ENCODE measurements around the gene ATP2B2.

ATP2B2 gene

DNA sequence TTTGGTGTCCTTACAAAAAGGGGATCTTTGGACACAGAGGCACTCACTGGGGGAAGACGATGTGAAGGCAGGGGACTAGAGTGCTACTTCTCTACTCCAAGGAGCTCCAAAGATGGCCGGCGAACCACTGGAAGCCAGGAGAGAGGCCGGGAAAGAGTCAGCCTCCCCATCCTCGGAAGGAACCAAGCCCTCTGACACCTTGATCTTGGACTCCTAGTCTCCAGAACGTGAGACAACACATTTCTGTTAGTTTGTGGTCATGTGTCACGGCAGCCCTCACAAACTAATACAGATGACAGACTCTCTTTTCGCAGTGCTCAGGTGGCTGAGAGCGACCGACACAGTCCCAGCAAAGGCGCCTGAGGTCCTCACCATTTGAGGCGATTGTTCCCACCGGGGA lies 24.4 kb upstream of the ATP2B2 start:
- no peak for DNase-seq

DNA sequence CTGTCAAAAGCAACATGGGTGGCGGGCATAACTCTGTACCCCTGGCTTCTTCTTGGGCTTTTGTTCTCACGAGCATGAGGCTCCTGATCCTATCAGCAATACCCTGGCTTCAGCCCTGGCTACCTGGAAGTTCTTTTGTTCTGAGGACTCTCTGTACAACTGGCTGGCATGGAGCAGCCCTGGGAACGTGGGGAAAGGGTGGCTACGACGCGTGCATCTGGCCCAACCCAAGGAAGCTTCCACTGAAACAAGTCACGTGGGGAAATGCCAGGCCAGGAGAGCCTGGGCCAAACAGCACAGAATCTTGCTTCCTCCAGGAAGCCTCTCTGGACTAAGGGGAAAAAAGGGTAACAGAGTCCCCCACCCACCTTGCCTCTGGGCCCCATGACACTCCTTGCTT lies 22.7 kb upstream of the ATP2B2 start:
- DNase-seq, result no peak

DNA sequence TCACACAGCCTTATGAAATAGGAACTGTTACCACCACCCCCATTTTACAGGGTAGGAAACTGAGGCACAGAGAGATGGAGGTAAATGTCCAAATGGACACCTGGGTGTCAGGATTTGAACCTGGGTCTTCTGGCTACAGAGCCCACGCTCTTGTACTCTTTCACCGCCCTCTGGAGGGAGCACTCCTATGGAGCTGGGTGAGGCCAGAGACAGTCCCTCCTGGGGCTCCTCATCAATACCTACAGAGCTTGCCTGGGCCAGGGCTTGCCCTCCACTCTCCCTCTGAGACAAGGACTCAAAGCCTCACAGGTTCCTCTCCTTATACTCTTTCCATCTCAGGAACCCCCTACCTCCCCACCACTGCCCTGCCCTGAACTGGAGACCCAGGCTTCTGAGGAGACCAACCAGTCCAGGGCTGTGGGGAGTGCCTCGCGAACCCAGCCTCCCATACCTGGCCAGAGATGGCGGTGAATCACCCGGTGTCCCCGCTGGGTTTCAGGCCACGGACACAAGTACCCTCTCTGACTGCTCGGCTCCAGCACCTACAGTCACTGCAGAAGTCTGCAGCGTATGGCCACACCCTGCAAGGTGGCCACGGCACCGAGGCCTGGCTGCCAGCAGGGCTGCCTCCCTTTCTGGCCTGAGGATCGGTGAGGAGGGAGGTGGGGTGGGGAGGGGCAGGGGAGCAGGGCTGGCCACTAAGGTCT lies 22.1 kb upstream of the ATP2B2 start:
- DNase-seq, result no peak

DNA sequence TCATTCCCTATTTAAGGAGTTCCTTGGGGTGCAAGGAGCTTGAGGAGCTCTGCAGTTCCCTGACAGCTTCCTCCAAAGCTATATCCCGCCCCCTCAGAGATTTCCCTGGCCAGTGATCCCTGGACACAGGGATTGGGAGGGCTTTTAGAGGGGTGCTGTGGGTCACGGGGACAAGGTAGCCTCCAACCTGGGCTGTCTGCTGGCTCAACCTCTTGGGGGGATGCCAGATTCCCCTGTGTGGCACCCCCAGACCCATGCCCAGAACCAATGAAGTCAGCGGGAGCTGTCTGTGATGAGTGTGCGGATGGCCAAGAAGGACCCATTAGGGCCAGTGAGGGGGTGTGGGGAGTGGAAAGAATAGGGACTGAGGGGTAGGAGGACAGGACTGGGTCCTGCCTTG lies 21.0 kb upstream of the ATP2B2 start:
- no peak for DNase-seq

DNA sequence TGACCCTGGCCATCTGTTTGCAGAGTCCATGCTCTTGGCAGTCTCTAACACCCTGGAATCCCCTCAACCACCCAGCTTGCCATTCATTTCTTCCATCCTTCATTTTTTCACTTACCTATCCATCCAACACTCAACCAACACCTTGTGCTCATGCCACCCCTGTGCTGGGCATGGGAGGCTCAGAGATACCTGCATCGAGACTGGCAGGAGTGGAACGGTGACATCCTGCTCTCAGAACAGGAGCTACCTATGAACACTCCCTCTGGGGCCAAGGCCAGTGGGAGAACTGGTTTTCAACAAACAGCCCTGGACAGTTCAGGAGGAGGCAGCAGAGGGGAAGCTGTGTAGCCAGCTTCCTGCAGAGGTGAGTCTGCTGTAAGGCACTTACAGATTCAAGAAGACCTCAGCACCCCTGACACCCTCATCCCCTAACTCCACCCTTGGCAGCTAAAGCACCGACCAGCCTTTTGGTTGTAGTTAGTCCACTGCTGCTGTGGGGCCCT lies 19.5 kb upstream of the ATP2B2 start:
- DNase-seq, result no peak

DNA sequence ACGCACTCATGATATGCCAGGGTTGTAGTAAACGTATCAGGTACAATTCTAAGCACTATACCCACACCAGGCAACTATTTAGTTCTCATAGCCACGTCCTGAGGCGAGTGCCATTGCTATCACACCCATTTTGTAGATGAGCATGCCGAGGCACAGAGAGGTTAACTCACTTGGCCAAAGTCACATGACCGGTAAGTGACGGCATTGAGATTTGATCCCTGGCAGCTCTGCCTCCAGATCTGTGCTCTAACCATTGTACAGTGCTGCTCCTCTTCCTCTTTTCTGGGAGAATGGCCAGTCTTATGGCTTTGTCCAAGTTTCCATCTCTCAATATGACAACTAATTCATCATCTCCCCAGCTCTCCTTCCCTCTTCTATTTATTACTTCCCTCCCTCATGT lies 18.9 kb upstream of the ATP2B2 start:
- DNase-seq, result no peak

DNA sequence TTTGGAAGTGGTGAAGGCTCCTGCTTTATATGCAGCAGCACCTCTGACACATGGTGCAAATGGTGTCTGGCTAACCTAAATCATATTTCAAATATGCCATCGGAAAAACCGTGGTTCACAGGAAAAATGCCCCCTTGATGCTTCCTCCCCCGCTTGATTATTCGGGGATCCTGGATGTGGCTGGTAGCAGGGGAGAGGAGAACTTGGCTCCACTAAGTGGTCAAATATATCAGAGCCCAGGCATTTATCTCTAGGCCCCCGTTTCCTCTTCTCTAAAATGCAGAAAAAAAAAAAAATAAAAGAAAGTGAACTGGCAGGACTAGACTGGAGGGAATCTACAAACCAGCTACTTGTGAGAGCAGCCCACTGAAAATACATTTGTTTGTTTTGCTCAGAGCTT lies 18.2 kb upstream of the ATP2B2 start:
- DNase-seq, result no peak

DNA sequence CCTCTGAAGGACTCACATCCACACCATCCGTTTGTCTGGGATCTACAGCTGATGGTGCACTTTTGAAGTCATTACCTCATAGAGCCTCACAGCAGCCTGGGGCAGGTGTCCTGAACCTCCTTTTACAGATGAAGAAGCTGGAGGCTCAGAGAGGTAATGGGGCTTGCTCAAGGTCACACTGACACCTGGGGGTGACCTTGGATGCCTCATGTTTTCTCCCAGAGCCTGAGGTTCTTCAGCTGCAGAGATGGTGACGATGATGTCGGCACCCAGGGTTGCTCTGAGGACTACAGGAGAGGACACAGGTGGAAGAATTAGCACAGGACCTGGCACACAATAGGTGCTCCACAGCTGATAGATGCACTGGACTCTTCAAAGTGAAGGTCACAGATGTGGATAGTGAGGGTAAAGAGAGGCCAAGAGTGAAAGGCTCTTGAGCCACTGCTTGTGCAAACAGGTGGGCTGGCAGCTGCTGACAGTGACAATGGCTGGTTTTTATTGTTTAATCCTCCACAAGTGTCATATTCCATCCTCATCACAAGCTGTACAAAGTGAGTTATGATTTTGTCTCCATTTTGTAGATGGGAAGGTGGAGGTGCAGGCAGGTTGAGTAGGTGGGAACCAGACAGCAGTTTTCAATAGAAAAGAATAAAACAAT lies 17.4 kb upstream of the ATP2B2 start:
- no peak for DNase-seq

DNA sequence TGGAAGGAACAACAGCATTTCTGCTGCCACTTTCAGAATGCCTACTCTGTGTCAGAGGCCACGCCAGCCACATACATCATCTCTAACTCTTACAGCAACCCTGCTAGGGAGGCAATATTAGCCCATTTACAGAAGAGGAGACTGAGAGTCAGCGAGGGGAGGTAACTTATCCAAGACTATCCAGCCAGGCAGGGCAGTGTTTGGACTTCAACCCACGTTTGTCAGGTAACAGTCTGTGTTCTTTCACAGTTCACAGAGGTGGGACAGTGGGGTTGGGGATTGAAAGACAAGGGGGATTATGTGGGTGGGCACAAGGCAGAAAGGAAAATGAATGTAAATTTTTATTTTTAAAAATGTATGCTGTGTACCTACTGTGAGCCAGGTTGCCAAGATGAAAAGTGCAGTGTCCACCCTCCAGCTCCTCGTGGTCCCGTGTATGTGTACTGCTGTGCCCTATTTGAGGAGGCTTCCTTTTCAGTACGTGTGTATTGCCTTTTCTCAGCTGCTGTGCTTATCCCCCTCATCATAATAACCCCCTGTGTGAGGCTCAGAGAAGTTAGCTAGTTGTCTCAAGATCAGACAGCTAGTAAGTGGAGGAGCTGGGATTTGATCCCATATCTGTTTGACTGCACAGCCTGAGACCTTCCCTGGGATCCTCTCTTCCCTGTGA lies 16.5 kb upstream of the ATP2B2 start:
- no peak for DNase-seq

DNA sequence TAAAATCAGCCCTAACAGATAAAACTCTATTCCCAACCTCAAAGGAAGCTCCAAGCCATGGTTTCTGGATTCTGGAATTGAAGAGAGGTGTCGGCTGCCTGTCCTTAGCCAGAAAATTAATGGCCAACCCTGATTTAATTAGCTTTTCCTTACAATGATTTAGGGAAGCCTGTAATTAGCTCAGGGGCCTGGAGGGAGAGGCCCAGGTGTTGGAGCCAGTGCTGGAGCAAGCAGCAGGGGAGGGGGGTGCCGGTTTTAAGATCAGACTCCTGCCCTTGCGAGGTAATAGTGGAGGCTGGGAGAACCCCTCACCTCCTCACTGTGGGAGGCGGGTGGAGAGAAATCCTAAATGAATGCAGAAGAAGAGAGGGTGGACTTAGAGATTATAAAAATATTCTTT lies 14.7 kb upstream of the ATP2B2 start:
- no peak for DNase-seq

DNA sequence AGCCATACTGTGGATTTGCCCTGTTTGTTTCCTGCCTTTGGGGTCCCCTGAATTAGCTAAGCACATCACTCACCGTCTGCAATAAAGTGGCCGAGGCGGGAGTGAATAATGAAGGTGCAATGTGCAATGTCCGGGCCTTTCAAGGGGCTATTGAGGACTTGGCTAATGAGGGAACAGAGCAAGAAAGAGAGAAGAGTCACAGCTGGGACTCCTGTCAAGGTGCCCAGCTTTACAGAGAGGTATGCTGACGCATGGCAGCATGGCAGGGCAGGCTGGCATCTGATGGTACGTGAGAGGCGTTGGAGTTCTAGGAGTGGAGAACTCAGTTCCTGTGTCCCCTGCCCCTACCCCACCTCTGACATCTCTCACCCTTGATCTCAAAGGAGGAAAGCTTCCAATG lies 13.8 kb upstream of the ATP2B2 start:
- DNase-seq, result no peak

DNA sequence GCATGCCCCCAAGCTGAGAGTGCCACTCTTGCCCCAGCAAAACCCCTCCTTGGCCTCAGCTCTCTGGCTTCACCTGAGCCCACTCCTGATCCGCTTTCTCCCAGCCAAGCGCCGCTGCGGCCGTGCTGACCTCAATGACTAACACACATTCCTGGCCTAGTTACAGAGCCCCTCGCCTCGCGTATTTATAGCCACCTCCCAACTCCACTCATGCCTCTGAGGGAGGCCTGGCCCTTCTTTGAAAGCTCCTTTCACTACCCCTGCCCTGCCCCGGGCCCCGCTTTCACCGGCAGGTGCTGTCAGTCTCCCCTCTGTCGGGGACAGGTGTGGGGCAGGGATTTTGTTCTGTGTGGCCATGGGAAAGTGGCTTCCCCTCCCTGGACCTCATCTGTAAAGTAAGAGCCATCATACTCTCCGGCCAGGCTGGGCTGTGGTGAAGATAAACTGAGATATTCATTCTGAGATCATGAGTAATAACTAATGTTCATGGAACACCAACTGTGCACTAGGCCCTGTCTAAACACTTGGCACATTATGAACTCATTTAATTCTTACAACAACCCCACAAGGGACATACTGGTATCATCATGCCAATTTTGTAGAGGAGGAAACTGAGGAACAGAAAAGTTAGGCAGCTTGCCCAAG lies 13.2 kb upstream of the ATP2B2 start:
- DNase-seq, result no peak

DNA sequence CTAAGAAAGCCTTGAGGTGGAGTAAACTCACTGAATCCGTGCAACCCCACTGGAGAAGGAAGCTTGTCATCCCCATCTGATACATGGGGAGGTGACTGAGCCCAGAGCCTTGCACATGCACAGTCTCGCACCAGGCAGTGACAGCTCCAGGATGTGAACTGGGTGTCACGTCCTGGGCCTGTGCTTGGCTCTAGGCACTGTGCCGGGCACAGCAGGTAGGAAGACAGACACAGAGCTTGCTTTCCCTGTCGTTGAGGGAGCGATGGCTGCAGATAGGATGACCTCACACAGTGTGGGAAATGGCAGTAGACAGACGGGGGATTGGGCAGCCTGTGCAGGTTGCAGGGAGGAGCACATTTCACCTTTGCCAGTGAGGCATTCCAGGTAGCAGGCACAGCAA lies 12.2 kb upstream of the ATP2B2 start:
- no peak for DNase-seq

DNA sequence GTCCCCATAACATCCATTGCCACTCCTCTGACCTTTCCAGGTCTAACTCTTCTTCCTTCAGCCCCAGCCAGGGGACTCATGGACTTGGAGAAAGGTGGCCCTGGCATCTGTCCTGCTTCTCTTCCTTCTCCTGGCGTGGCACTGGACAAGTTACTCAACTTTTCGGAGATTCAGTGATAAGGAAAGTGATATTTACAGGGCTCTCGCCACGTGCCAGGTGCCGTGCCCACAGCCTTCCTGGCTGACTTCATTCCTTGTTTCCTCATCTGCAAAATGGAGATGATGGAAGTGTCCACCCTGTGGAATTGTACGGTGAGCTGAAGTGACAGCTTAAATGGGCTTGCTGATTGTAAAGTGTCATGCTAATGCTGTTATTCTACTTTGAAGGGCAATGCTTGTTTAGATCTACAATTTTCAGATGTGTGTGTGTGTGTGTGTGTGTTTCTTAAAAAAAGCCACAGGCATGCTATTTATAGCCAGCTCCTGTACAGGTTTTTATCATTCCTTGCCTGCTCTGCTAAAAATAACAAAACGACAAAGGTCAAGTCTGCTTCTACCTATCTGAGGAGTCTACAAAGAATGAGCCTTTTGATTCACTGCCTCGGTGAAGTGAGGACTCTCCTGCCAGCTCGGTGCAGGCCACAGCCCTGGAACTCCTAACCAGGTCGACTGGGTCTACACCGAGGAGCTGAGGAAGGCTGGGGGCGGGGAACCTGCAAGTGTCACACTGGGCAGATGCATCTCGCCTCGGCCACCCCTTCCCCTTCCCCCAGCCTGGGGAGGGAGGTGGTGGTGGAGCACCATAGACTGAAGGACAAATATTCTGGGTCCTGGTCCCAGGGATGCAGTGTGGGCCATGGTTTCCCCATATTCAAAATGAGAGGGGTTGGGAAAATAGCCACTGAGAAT lies 11.4 kb upstream of the ATP2B2 start:
- DNase-seq, result no peak

DNA sequence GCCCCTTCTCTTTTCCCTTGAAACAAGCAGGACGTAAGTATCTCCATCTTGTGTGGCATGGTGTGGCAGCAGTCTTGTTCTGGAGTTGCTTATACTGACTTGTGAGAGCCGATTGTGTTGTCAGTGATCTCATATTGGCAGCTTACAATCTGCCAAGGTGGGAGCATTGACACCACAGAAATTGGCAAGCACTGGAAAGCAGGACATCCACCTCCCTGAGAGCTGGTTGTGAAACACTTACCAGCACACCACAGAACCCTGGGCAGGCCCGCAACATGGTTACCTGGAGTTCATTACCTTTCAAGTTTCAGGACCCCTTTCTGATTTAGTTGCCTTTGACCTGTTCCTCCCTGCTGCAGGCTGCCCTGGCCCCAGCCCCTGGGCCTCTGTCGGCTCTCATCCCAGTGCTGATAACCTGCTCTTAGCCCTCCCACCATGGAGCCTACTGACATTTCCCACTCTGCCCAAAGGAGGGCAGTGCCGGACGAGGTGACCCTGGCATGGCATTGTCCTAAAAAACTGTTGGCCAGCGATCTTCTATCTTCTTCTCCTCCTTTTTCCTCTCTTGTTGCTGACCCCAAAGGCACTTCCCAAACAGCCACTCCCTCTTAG lies 10.6 kb upstream of the ATP2B2 start:
- DNase-seq, result no peak

DNA sequence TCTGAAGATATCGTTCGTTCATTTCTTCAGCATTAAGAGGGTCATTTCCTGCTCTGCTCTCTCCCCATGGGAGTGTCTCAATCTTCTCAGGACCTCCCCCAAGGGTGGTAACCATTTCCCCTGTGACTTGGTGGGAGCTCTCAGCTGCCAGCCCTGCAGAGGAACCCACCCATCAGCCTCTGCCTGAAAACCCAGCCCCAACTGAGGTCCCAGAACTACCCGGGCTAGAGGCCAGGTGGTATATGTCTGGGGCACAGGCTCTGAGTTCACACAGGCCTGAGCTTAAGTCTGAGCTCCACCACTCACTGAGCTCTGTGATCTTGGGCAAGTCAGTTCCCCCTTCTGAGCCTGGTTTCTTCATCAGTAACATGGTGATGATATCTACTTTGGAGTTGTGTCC lies 10.0 kb upstream of the ATP2B2 start:
- DNase-seq, result no peak

DNA sequence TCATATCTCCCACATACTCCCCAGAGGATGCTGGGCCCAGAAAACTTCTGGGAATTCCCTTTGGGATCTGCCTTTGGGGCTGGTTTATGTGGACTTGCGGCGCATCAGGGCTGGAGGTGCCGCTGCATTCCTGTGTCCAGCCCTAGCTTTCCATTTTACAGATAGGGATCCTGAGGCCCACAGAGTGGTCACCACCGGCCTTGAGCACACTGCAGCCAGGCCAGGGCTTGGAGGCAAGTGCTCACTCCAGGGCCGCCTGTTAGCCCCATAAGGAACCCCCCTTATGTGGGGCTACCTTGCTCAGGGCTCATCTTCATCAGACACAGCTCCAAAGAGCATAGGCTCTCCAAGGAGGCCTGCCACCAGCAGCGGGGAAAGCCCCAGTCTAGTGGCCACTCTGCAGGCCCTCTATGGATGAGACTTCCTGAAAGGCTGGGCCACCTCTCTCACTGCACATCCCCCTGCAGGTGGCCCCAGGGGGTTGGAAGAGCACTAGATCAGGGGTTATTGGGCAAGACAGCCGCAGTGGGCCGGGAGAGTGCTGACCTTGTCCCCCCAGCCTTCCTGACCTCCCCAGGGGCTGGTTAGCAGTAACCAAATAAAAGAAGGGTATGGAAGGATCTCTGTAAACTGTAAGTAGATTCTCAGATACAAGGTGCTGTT lies 9.2 kb upstream of the ATP2B2 start:
- DNase-seq, result no peak

DNA sequence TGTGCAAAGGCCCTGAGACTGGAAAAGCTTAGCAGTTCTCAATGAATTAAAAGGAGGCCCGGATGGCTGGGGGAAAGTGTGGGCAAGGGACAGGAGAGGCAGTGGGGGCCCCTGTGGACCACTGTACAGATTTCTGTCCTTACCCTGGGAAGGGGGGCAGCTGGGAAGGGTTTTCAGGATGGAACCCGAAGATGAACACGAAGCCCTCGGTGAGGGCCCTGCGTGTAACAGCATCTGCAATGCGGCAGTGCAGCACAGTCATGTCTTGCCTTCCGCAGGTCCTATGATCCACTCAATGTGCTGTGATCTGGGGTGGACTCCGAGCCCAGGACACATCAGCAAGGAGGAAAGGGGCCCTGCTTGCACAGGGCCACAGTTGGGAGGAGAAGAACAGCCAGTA lies 7.9 kb upstream of the ATP2B2 start:
- DNase-seq, result no peak

DNA sequence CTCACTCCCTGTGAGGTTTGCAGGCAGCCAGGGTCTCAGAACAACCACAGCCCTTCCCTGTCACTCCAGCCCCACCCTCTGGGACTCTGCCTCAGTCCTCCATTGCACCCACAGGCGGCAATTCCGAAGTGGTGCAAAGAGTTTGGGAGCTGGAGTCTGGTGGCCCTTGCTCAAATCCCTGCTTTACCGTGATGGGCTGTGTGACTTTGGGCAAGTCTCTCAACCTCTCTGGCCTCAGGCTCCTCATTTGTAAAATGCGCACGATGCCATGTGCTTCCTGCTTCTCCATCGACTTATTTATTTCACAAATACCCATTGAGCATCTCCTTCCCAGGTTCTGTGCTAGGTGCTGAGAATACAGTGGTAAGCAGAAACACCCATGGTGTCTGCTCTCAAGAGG lies 7.3 kb upstream of the ATP2B2 start:
- no peak for DNase-seq

DNA sequence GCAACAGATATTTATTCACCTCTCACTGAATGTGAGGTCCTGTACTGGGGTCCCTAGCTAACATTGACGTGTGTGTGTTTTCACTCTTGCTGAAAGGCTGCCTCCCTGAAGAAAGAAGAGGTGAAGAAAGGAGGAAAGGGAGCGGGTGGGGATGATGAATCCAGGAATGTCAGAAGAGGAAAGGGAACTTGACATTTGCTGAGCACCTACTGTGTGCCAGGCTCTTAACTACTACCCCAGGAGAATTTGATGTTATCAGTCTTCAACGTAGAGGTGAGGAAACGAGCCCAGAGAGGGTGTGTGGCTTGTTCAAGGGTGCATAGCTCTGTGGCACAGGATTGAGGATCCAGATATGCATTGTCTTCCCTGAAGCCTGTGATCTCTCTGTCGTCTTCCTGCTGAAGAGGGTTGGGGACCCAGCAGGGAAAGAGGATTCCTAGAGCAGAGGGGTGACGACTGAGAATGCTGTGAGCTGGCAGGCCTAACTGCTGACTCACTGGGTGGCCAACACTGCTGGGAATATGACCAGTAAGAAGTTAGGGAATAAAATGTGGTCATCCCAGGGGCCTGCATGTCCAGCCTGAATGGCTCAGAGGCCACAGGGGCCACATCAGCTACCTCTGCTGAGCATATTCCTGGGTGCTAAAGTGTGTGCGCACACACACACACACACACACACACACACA lies 6.6 kb upstream of the ATP2B2 start:
- DNase-seq, result no peak

Measured in stimulated activated CD4-positive, alpha-beta T cell treated with anti-CD3 and anti-CD28 coated beads, Interleukin-4, amount 100 ng/mL, for 4 hours (primary cell).